ENCODE measurements around the gene FUCA1.

The FUCA1 gene

DNA sequence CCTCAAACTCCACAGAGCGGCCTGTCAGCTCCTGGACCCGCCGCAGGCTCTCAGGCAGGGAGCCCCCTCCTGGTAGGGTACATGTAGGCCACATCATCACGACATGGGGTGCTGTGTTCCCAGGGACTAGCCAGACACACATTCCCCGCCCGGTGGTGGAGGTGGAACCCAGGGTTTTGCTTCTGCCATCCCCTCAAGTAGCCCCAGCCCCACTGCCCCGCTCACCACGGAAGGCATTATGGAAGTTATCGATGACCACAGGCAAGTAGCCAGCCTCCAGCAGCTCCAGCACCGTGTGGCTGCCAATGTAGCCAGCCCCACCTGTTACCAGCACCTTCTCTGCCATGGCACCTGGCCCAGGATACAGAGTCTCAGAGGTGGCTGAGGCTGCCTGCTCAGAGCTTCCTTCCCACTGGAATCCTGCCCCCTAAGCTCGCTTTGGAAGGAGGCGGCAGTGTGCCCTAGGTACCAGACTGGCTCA is 69.4 kb downstream of the FUCA1 start:
- TF ChIP-seq POLR2A (IDR thresholded peaks at IDR 0.05; ENCODE audit: low read depth, low read length), result no peak
- DNase-seq (ENCODE audit: insufficient read length, low spot score) (no peak), FAIRE-seq (no peak)

DNA sequence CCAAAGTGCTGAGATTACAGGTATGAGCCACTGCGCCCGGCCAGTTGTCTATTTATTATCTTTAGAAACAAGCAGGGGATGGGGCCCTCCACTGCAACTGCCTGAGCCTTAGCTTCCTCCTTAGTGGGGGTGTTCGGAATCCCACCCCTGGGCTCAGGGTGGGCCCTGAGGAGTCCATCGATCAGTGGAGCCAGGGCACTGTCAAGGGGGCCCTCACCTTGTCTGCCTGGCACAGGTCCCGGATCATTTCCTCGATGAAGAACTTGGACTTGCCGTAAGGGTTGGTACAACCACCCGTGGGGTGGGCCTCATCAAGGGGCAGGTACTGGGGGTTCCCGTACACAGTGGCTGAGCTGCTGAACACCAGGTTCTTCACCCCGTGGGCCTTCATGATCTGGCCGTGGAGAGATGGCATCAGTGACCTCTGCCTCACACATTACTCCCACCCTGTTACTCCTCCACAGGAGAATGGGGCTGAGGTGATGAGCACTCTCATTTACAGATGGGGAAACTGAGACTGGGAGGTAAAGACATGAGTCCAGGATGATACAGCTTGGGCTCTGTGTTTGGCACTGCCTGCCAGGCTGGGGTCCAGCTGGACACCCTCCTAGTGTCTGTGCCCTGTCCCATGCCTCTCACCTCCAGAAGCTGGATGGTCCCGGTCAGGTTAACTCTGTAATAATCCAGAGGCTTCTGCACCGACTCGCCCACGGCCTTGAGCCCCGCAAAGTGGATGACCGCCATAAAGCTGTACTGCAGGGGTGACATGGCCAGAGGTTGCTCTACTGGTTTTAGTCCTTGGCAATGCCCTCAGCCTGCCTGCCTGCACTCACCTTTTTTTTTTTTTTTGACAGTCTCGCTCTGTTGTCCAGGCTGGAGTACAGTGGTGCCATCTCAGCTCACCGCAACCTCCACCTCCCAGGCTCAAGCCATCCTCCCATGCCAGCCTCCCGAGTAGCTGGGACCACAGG is 70.3 kb downstream of the FUCA1 start:
- FAIRE-seq (no peak), DNase-seq (ENCODE audit: insufficient read length, low spot score) (no peak)
- TF ChIP-seq POLR2A (IDR thresholded peaks at IDR 0.05; ENCODE audit: low read depth, low read length), result no peak

DNA sequence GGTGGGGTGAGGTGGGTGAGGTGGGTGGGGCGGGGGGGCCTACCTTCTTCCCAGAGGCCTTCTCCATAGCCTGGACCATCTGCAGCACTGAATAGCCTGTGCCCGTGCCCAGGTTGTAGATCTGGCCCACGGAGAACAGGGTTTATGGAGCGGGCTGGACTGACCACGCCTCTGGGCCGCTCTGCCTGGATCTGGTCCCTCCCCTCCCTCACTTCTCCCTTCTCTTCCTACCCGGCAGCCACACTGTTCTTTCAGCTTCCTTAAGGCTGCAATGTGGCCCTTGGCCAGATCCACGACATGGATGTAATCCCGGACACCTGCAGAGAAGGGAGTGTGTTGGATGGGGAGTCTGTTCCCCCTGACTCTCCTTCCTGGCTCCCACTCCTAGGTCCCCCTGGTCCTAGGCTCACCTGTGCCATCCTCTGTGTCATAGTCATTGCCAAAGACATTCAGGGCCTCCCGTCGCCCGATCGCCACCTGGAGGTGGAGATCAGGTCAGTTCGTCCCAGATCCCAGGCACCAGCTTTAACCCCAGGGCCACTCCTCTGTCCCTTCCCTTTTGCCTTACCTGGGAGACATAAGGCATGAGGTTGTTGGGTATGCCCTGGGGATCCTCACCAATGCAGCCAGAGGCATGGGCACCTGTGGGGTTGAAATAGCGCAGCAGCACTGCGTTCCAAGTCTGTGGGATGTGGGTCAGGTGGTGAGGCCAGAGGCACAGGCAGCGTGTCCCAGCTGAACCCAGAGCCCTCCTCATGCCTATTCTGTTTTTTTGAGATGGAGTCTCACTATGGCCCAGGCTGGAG is 71.4 kb downstream of the FUCA1 start:
- no peak for FAIRE-seq
- DNase-seq (ENCODE audit: insufficient read length, low spot score), result no peak

DNA sequence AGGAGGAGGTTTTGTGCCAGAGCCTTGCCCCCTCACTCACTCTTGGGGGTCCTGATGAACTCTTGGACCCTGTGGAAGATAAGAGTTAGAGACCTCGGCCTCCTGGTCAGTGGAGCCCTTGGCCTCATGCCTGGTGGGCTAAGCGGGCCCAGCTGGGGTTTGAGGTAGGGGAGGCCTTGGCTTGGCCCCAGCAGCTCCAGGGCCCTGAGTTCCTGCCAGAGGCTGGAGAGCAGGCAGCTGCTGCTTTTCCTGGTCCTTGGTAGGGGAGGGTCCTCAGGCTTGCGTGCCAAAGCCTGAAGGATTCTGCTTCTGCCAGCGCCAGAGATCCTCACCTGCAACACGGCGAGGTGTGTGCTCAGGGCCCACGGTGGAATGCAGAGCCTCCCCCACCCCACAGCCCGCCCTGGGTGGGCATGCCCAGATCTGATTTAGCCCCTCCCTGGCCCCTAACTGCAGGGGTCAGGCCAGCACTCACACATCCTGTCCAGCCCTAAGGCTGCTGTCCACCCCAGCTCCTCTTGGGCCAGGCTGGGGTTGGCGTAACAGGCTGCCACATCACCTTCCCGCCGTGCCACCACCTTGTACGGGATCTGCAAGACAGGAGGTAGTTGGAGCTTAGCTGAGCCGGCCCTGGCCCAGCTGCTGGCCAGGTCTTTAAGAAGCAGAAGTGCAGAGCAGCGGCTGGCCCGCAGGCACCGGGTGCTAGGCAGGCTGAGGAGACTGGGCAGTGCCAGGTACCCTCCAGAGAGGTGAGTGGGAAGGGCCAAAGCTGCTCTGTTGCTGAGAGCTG is 72.2 kb downstream of the FUCA1 start:
- TF ChIP-seq POLR2A (IDR thresholded peaks at IDR 0.05; ENCODE audit: low read depth, low read length), result no peak
- no peak for DNase-seq (ENCODE audit: insufficient read length, low spot score)
- no peak for FAIRE-seq

More for the DNA sequence above, 71.4 kb downstream of the FUCA1 start:
- no peak for TF ChIP-seq POLR2A (IDR thresholded peaks at IDR 0.05; ENCODE audit: low read depth, low read length)

Measured in H54 (cell line).